IMR-90 (cell line): ENCODE measurements around the gene SORCS1.

ENCODE experiments used
- BHLHE40 ChIP-seq: fragments of 150-350 bp; IDR thresholded peaks from 2 replicates; pipeline ENCODE4 v1.6.1; 2016; ENCODE audit warnings: mild to moderate bottlenecking, low read depth, low read length
- CHD1 ChIP-seq: IDR thresholded peaks from 2 replicates; pipeline ENCODE4 v1.6.1; 2012; ENCODE audit warnings: low read depth, low read length, improper control_type of control experiment
- ELK1 ChIP-seq: fragments of 150-350 bp; IDR thresholded peaks from 2 replicates; pipeline ENCODE4 v1.6.1; 2016; ENCODE audit warnings: low read depth, mild to moderate bottlenecking, low read length, moderate library complexity, borderline replicate concordance
- FOS ChIP-seq: fragments of 150-350 bp; IDR thresholded peaks from 2 replicates; pipeline ENCODE4 v1.6.1; 2016; ENCODE audit warnings: low read depth, low read length
- MAZ ChIP-seq: IDR thresholded peaks from 2 replicates; pipeline ENCODE4 v1.6.1; 2012; ENCODE audit warnings: low read depth, mild to moderate bottlenecking, low read length, improper control_type of control experiment, moderate library complexity, borderline replicate concordance
- POLR2A ChIP-seq: IDR thresholded peaks from 2 replicates; pipeline ENCODE4 v1.6.1; 2012; ENCODE audit warnings: mild to moderate bottlenecking, low read depth, low read length
- TF ChIP-seq, protein P1 (sequence below): conservative IDR thresholded peaks from 2 replicates; pipeline ENCODE4 v1.5.1; 2012; ENCODE audit warnings: mild to moderate bottlenecking, low read depth, low read length, improper control_type of control experiment
- TF ChIP-seq, protein P2 (sequence below): fragments of 150-350 bp; IDR thresholded peaks from 2 replicates; pipeline ENCODE4 v1.6.1; 2017; ENCODE audit warnings: mild to moderate bottlenecking, antibody characterized with exemption, low read length, low read depth

GRCh38 chr10:107072028-107072427 lies 92.5 kb downstream of the SORCS1 start:
- TF ChIP-seq ELK1: no peak
- TF ChIP-seq, protein P1, sequence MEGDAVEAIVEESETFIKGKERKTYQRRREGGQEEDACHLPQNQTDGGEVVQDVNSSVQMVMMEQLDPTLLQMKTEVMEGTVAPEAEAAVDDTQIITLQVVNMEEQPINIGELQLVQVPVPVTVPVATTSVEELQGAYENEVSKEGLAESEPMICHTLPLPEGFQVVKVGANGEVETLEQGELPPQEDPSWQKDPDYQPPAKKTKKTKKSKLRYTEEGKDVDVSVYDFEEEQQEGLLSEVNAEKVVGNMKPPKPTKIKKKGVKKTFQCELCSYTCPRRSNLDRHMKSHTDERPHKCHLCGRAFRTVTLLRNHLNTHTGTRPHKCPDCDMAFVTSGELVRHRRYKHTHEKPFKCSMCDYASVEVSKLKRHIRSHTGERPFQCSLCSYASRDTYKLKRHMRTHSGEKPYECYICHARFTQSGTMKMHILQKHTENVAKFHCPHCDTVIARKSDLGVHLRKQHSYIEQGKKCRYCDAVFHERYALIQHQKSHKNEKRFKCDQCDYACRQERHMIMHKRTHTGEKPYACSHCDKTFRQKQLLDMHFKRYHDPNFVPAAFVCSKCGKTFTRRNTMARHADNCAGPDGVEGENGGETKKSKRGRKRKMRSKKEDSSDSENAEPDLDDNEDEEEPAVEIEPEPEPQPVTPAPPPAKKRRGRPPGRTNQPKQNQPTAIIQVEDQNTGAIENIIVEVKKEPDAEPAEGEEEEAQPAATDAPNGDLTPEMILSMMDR: no peak
- no peak for TF ChIP-seq POLR2A
- TF ChIP-seq CHD1: no peak
- no peak for TF ChIP-seq BHLHE40
- TF ChIP-seq, protein P2, sequence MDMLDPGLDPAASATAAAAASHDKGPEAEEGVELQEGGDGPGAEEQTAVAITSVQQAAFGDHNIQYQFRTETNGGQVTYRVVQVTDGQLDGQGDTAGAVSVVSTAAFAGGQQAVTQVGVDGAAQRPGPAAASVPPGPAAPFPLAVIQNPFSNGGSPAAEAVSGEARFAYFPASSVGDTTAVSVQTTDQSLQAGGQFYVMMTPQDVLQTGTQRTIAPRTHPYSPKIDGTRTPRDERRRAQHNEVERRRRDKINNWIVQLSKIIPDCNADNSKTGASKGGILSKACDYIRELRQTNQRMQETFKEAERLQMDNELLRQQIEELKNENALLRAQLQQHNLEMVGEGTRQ: no peak
- TF ChIP-seq MAZ: no peak
- TF ChIP-seq FOS: no peak
